ENCODE data around the gene KIAA0232.

The KIAA0232 gene

DNA sequence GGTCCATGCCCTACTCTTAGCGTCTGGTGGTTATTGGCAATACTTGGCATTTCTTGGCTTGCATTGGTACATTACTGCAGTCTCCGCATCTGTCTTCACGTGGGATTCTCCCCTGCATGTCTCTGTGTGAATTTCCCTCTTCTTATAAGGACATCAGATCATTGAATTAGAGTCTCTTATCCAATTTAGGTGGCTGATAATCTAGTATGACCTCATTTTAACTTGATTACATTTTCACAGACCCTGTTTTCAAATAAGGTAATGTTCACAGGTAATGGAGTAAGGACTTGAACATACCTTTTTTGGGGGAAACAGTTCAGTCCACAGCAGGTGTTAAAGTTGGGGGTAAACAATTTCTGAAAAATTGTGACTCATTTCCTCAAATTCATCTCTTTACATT lies 16.6 kb downstream of the KIAA0232 start:
- TF ChIP-seq, protein P1, sequence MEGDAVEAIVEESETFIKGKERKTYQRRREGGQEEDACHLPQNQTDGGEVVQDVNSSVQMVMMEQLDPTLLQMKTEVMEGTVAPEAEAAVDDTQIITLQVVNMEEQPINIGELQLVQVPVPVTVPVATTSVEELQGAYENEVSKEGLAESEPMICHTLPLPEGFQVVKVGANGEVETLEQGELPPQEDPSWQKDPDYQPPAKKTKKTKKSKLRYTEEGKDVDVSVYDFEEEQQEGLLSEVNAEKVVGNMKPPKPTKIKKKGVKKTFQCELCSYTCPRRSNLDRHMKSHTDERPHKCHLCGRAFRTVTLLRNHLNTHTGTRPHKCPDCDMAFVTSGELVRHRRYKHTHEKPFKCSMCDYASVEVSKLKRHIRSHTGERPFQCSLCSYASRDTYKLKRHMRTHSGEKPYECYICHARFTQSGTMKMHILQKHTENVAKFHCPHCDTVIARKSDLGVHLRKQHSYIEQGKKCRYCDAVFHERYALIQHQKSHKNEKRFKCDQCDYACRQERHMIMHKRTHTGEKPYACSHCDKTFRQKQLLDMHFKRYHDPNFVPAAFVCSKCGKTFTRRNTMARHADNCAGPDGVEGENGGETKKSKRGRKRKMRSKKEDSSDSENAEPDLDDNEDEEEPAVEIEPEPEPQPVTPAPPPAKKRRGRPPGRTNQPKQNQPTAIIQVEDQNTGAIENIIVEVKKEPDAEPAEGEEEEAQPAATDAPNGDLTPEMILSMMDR (IDR thresholded peaks at IDR 0.05; ENCODE audit: insufficient read depth, low read depth, low read length, missing control alignments), result no peak
- no peak for DNase-seq (ENCODE audit: low read depth)
- no peak overlapping the region for H3K4me3 ChIP-seq (ENCODE audit: low read depth, low read length)

DNA sequence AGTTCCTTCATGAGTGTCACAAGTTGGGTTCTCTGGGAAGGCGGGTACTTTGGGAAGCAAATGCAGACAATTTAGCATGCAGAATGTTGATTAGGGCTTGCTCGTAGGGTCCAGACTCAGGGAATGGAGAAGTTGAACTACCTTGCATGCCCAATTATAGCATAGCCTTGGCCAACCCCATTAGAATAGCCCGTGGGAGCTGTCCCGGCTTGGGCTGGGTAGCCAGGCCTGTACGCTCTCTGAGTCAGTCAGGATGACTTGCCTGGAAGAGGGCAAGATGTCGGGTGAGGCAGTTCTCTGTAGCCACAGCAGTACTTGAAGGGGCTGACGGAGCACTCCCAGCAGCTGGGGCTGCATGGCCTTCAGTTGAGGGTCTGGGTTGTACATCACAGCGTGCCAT lies 19.5 kb downstream of the KIAA0232 start:
- DNase-seq (ENCODE audit: low read depth), result no peak
- H3K4me3 ChIP-seq (ENCODE audit: low read depth, low read length), result no peak overlapping the region
- TF ChIP-seq, protein P1 (IDR thresholded peaks at IDR 0.05; ENCODE audit: insufficient read depth, low read depth, low read length, missing control alignments), result no peak

DNA sequence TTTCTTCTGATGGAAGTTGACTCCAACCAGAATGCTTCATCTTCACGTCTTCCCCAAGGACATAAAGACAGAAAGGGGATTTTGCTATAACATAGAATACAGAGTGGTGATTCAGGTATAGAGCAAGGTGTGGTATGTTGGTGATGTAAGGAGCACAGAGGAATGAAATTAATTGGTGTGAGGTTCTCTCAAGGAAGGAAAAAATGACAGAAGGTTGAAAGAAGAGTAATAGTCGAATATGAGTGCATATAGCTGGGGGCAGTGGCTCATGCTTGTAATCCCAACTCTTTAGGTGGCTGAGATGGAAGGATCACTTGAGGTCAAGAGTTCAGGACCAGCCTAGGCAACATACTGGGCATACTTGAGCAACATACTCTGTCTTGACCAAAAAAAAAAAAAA lies 20.1 kb downstream of the KIAA0232 start:
- TF ChIP-seq, protein P1 (IDR thresholded peaks at IDR 0.05; ENCODE audit: insufficient read depth, low read depth, low read length, missing control alignments), result no peak
- no peak for DNase-seq (ENCODE audit: low read depth)
- no peak overlapping the region for H3K4me3 ChIP-seq (ENCODE audit: low read depth, low read length)

DNA sequence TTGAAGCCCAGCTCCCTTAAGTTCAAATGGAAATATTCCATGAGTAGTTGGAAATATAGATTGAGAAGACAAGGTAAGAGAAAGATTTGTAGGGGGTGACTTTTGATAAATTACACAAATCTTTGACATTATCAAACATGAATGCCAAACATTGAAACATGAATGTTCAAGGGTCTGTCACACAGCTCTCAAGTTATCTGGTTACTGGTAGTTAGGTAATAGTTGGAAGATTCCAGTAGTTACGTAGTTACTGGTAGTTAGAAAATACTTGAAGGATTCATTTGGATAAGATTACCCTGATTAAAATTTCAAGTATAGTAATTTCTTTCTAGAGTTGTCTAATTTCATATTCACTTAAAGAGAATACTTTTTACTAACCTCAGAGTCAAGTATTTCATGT lies 20.7 kb downstream of the KIAA0232 start:
- TF ChIP-seq, protein P1 (IDR thresholded peaks at IDR 0.05; ENCODE audit: insufficient read depth, low read depth, low read length, missing control alignments), result no peak

DNA sequence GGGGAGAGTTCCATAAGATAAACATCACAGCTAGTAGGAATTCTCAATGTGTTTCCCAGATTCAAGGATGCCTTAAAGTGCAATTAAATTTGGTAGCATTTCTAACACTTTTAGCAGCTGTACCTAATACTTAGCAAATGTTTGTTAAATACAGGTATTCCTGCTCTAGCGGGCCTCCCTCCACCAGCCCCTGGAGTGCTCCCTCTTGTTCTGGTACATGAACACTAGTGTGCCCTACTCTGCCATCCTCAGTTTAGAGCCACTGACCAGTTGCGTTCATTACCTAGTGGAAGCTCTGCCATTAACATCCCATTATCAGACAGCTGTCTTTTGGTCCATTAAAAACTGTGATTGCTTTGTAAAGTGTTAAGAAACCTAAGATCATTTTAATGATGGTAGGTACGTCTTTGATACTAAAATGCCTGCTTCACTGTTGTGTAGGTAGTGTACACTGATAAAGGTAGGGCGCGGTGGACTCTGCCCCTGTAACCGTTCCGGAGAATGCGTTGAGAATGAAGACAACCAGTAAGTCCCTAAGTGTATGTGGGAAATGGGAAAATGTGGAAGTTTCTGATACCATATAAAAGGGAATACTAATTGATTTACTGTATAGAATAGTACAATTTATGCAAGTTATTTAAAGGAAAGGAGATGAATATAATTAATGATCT lies 21.7 kb downstream of the KIAA0232 start:
- no peak overlapping the region for H3K4me3 ChIP-seq (ENCODE audit: low read depth, low read length)
- TF ChIP-seq, protein P1 (IDR thresholded peaks at IDR 0.05; ENCODE audit: insufficient read depth, low read depth, low read length, missing control alignments), result no peak
- no peak for DNase-seq (ENCODE audit: low read depth)

More for the DNA sequence above, 20.7 kb downstream of the KIAA0232 start:
- DNase-seq (ENCODE audit: low read depth), result no peak
- no peak overlapping the region for H3K4me3 ChIP-seq (ENCODE audit: low read depth, low read length)

DNA sequence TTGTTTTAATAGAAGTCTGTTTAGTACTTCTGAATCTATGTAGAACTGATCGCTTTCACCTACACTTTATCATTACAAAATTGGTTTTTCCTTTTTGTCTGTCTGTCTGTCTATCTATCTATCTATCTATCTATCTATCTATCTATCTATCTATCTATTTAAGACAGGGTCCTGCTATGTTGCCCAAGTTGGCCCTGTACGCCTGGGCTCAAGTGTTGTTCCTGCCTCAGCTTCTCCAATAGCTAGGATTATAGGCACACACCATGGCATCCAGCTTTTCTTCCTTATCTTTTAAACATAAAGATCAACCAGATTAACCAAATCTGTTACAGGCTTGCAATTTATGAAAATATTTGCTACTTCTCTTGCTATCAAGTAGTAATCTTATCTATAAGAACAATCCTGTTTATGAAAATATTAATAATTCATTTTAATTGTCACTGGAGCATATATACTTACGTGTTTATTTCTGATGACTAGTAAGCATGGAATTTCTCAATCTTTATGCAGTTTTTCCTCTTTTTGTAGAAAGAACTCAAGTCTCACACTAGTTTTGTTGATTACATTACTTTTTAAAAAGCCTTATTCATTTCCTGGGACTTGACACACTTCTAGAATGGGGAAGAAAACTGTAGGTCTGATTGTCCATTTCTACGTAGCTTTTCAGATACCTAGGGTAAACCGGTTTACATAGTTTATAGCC lies 24.5 kb downstream of the KIAA0232 start:
- no peak for DNase-seq (ENCODE audit: low read depth)
- TF ChIP-seq, protein P1 (IDR thresholded peaks at IDR 0.05; ENCODE audit: insufficient read depth, low read depth, low read length, missing control alignments), result no peak
- H3K4me3 ChIP-seq (ENCODE audit: low read depth, low read length), result no peak overlapping the region
